WTC11 (cell line): ENCODE measurements around the gene PLCH2. TPM values are rescaled to one million over a fixed set of nuclear protein-coding genes. Genes with fewer than 3 reads are reported as not detected.

Experiments used
- ATAC-seq: fragments of 200-7000 bp; cut with Tn5 transposase; 2 replicates; pipeline ENCODE4 v1.10.0; 2021; ENCODE audit warnings: mild to moderate bottlenecking, moderate library complexity
- CTCF ChIA-PET: fragments of 300-600 bp; sonication (Branson Sonifier 250); formaldehyde crosslinking; loops from one replicate; lab custom pipeline; 2021; ENCODE audit warnings: antibody characterized with exemption; lab: Charles Lee
- POLR2A ChIA-PET: fragments of 350-600 bp; sonication (Branson Sonifier 250); formaldehyde crosslinking; loops from one replicate; lab custom pipeline; 2021; ENCODE audit warnings: antibody characterized with exemption; lab: Charles Lee
- DNase-seq: peaks from one replicate; pipeline ENCODE4 v3.0.0; 2021; ENCODE audit warnings: low spot score
- H3K27ac Mint-ChIP-seq: 2 replicates; pipeline ENCODE4 v1.8.0; 2021; ENCODE audit warnings: mixed read lengths
- H3K27me3 Mint-ChIP-seq: 2 replicates; pipeline ENCODE4 v1.8.0; 2021; ENCODE audit warnings: low read depth, mild to moderate bottlenecking, moderate library complexity, mixed read lengths
- H3K36me3 Mint-ChIP-seq: 2 replicates; pipeline ENCODE4 v1.8.0; 2021; ENCODE audit warnings: mixed read lengths
- H3K4me1 Mint-ChIP-seq: 2 replicates; pipeline ENCODE4 v1.8.0; 2022; ENCODE audit warnings: mixed read lengths
- H3K4me3 Mint-ChIP-seq: 2 replicates; pipeline ENCODE4 v1.8.0; 2021; ENCODE audit warnings: mild to moderate bottlenecking, moderate library complexity, mixed read lengths
- H3K9me3 Mint-ChIP-seq: 2 replicates; pipeline ENCODE4 v1.8.0; 2021; ENCODE audit warnings: mixed read lengths
- AR ChIP-seq: fragments of 250-450 bp; sonication (Bioruptor Pico); IDR thresholded peaks from 2 replicates; pipeline ENCODE4 v1.9.0; 2021; ENCODE audit warnings: mild to moderate bottlenecking
- CDX4 ChIP-seq: fragments of 250-450 bp; sonication (Bioruptor Pico); IDR thresholded peaks from 2 replicates; pipeline ENCODE4 v1.9.0; 2021; ENCODE audit warnings: moderate library complexity, mild to moderate bottlenecking, inconsistent platforms, borderline replicate concordance
- FOXP1 ChIP-seq: sonication (generic); formaldehyde crosslinking; IDR thresholded peaks from 2 replicates; pipeline ENCODE4 v1.8.0; 2022; ENCODE audit warnings: missing genetic modification reagents, mild to moderate bottlenecking, moderate library complexity, borderline replicate concordance
- GABPB1 ChIP-seq: sonication (generic); formaldehyde crosslinking; IDR thresholded peaks from 2 replicates; pipeline ENCODE4 v1.8.1; 2023; ENCODE audit warnings: mild to moderate bottlenecking, missing genetic modification reagents
- JAZF1 ChIP-seq: fragments of 250-450 bp; sonication (Bioruptor Pico); IDR thresholded peaks from 2 replicates; pipeline ENCODE4 v1.9.0; 2021; ENCODE audit warnings: moderate library complexity, mild to moderate bottlenecking, inconsistent platforms
- NR2C2 ChIP-seq: sonication (generic); formaldehyde crosslinking; IDR thresholded peaks from 2 replicates; pipeline ENCODE4 v1.8.0; 2022; ENCODE audit warnings: mild to moderate bottlenecking, missing genetic modification reagents
- PREB ChIP-seq: sonication (generic); formaldehyde crosslinking; IDR thresholded peaks from 2 replicates; pipeline ENCODE4 v1.8.1; 2022; ENCODE audit warnings: mild to moderate bottlenecking, missing genetic modification reagents, moderate library complexity, borderline replicate concordance
- RORB ChIP-seq: fragments of 250-450 bp; sonication (Bioruptor Pico); IDR thresholded peaks from 2 replicates; pipeline ENCODE4 v1.9.0; 2021; ENCODE audit warnings: mild to moderate bottlenecking
- TCF7 ChIP-seq: sonication (generic); formaldehyde crosslinking; IDR thresholded peaks from 2 replicates; pipeline ENCODE4 v1.8.0; 2022; ENCODE audit warnings: mild to moderate bottlenecking, low read depth, missing genetic modification reagents, moderate library complexity
- TEAD1 ChIP-seq: sonication (generic); formaldehyde crosslinking; IDR thresholded peaks from 2 replicates; pipeline ENCODE4 v1.8.0; 2022; ENCODE audit warnings: mild to moderate bottlenecking, missing genetic modification reagents
- ZNF138 ChIP-seq: sonication (generic); formaldehyde crosslinking; conservative IDR thresholded peaks from 2 replicates; pipeline ENCODE4 v1.8.1; 2022; ENCODE audit warnings: mild to moderate bottlenecking, moderate library complexity, missing genetic modification reagents
- ZNF317 ChIP-seq: sonication (generic); formaldehyde crosslinking; IDR thresholded peaks from 2 replicates; pipeline ENCODE4 v1.8.1; 2023; ENCODE audit warnings: low read depth, mild to moderate bottlenecking, moderate library complexity, missing genetic modification reagents, borderline replicate concordance
- ZNF423 ChIP-seq: fragments of 250-450 bp; sonication (Bioruptor Pico); IDR thresholded peaks from 2 replicates; pipeline ENCODE4 v2.1.2; 2022; ENCODE audit warnings: mild to moderate bottlenecking, moderate library complexity
- ZNF425 ChIP-seq: fragments of 250-450 bp; sonication (Bioruptor Pico); conservative IDR thresholded peaks from 2 replicates; pipeline ENCODE4 v1.9.0; 2021; ENCODE audit warnings: mild to moderate bottlenecking
- ZNF532 ChIP-seq: fragments of 250-450 bp; sonication (Bioruptor Pico); IDR thresholded peaks from 2 replicates; pipeline ENCODE4 v1.9.0; 2021; ENCODE audit warnings: mild to moderate bottlenecking, borderline replicate concordance
- total RNA-seq: library from RNA; stranded (reverse); gene quantifications from 3 replicates; pipeline ENCODE4 v1.2.3, GENCODE V29; 2021

PLCH2 gene
- total RNA-seq, 1 experiment from 2014 or later = 0.17 TPM

GRCh38 chr1:2472561-2473177, 3.4 kb upstream of the PLCH2 start:
- TF ChIP-seq CDX4 (CRISPR knock-in tag) (no peak), NR2C2 (no peak), ZNF425 (CRISPR knock-in tag) (no peak), ZNF532 (CRISPR knock-in tag) (no peak), RORB (CRISPR knock-in tag) (no peak), JAZF1 (CRISPR knock-in tag) (no peak), ZNF138 (no peak)
- TF ChIP-seq, all 79 proteins: peak for 0
- DNase-seq (no peak), ATAC-seq (no peak)
- Mint-ChIP-seq H3K4me1 (no peaks in the 10 kb centered on the region), H3K27me3 (no peaks in the 10 kb centered on the region), H3K27ac (no peak overlapping the region), H3K9me3 (no peaks in the 10 kb centered on the region), H3K36me3 (no peaks in the 10 kb centered on the region), H3K4me3 (no peak overlapping the region)
- ChIA-PET CTCF (no interaction called here), POLR2A (interaction anchor here (0.6 kb wide), 1 partner anchor 882 kb away, joined by 3 read pairs; no protein-coding TSS in a partner anchor)

GRCh38 chr1:2473198-2473597, 2.9 kb upstream of the PLCH2 start:
- CTCF ChIA-PET = interaction anchor here (1.1 kb wide), 1 partner anchor 89 kb away, joined by 3 read pairs; no protein-coding TSS in a partner anchor
- no peak overlapping the region for H3K4me3 Mint-ChIP-seq
- POLR2A ChIA-PET = no interaction called here
- no peak for TF ChIP-seq ZNF423 (CRISPR knock-in tag)
- TF ChIP-seq, all 79 proteins: peak for 0
- Mint-ChIP-seq H3K9me3 (no peaks in the 10 kb centered on the region), H3K4me1 (no peaks in the 10 kb centered on the region), H3K27ac (no peak overlapping the region), H3K27me3 (no peaks in the 10 kb centered on the region), H3K36me3 (no peaks in the 10 kb centered on the region)
- no peak for DNase-seq
- no peak for ATAC-seq

GRCh38 chr1:2474104-2474844, 1.8 kb upstream of the PLCH2 start:
- DNase-seq (no peak), ATAC-seq (peak; percentile 14; the same call in 1 of the 2 replicates)
- Mint-ChIP-seq H3K4me3 (no peak overlapping the region), H3K9me3 (no peaks in the 10 kb centered on the region), H3K27me3 (no peaks in the 10 kb centered on the region), H3K36me3 (no peaks in the 10 kb centered on the region), H3K27ac (no peak overlapping the region), H3K4me1 (no peaks in the 10 kb centered on the region)
- CTCF ChIA-PET = interaction anchor here (1.0 to 1.1 kb wide), 2 partner anchors 22 to 88 kb away, joined by 3 read pairs; no protein-coding TSS in a partner anchor
- POLR2A ChIA-PET = no interaction called here
- TF ChIP-seq FOXP1 (CRISPR knock-in tag) (no peak), PREB (CRISPR knock-in tag) (no peak), TCF7 (no peak), ZNF317 (CRISPR knock-in tag) (no peak), GABPB1 (CRISPR knock-in tag) (no peak), TEAD1 (CRISPR knock-in tag) (no peak), CDX4 (CRISPR knock-in tag) (no peak), ZNF423 (CRISPR knock-in tag) (no peak), AR (no peak)
